SU-DHL-6 (cell line): ENCODE measurements around the gene ZNF581.

ENCODE experiments used
- H2AFZ ChIP-seq: fragments of 200-600 bp; sonication (generic); 2 replicates; pipeline ENCODE4 v1.6.1; 2014; ENCODE audit warnings: low read depth, mild to moderate bottlenecking, moderate library complexity, mixed read lengths, antibody characterized with exemption, low read length; ENCODE audit not compliant: severe bottlenecking
- H3F3A ChIP-seq: fragments of 200-600 bp; shearing (Covaris generic); 2 replicates; pipeline ENCODE4 v1.6.0; 2016; ENCODE audit warnings: antibody characterized with exemption, mild to moderate bottlenecking; ENCODE audit not compliant: insufficient read depth
- H3K27ac ChIP-seq: fragments of 200-600 bp; sonication (generic); 2 replicates; pipeline ENCODE4 v1.5.1; 2016; ENCODE audit warnings: low read depth, mild to moderate bottlenecking, low read length, moderate library complexity, mixed read lengths
- H3K27me3 ChIP-seq: fragments of 200-600 bp; sonication (generic), shearing (Covaris generic); 2 replicates; pipeline ENCODE4 v1.6.0; 2014; ENCODE audit warnings: mild to moderate bottlenecking, low read length
- H3K36me3 ChIP-seq: fragments of 200-600 bp; sonication (generic); 2 replicates; pipeline ENCODE4 v1.6.1; 2014; ENCODE audit warnings: mild to moderate bottlenecking, low read length, mixed read lengths
- H3K4me2 ChIP-seq: fragments of 300-600, 200-600 bp; shearing (Covaris generic), sonication (generic); 2 replicates; pipeline ENCODE4 v1.6.0; 2014; ENCODE audit warnings: low read length, low read depth, mild to moderate bottlenecking; ENCODE audit not compliant: poor library complexity, severe bottlenecking
- H3K4me3 ChIP-seq: fragments of 200-600 bp; sonication (generic); 2 replicates; pipeline ENCODE4 v1.5.1; 2014; ENCODE audit warnings: antibody characterized with exemption, low read length, mild to moderate bottlenecking, mixed read lengths; ENCODE audit not compliant: insufficient read depth, poor library complexity, severe bottlenecking
- H3K79me2 ChIP-seq: fragments of 200-600 bp; sonication (generic); 2 replicates; pipeline ENCODE4 v1.6.1; 2014; ENCODE audit warnings: mild to moderate bottlenecking, low read length, moderate library complexity; ENCODE audit not compliant: insufficient read depth
- H3K9ac ChIP-seq: fragments of 200-600 bp; sonication (generic); 2 replicates; pipeline ENCODE4 v1.7.0; 2014; ENCODE audit warnings: mild to moderate bottlenecking, low read length
- H3K9me2 ChIP-seq: fragments of 200-600 bp; sonication (generic); replicated peaks from 2 replicates; pipeline ENCODE4 v1.6.1; 2014; ENCODE audit warnings: low read length; ENCODE audit not compliant: insufficient read depth
- H3K9me3 ChIP-seq: fragments of 200-600 bp; sonication (generic); 2 replicates; pipeline ENCODE4 v1.6.1; 2014; ENCODE audit warnings: low read length, mixed read lengths; ENCODE audit not compliant: insufficient read depth
- H4K20me1 ChIP-seq: fragments of 200-600 bp; sonication (generic); 2 replicates; pipeline ENCODE4 v1.6.1; 2014; ENCODE audit warnings: low read depth, mild to moderate bottlenecking, antibody characterized with exemption, low read length, moderate library complexity, mixed read lengths
- CTCF ChIP-seq: fragments of 200-600 bp; sonication (generic); IDR thresholded peaks from one replicate; pipeline ENCODE4 v1.5.1; 2017; ENCODE audit warnings: antibody characterized with exemption, mild to moderate bottlenecking, low read length, moderate library complexity; ENCODE audit not compliant: insufficient read depth, poor library complexity, severe bottlenecking
- EZH2phosphoT487 ChIP-seq: fragments of 200-600 bp; sonication (generic), shearing (Covaris generic); conservative IDR thresholded peaks from 2 replicates; pipeline ENCODE4 v1.6.1; 2018; ENCODE audit warnings: mild to moderate bottlenecking, antibody characterized with exemption, low read length, moderate library complexity, mixed read lengths

ZNF581 gene

DNA sequence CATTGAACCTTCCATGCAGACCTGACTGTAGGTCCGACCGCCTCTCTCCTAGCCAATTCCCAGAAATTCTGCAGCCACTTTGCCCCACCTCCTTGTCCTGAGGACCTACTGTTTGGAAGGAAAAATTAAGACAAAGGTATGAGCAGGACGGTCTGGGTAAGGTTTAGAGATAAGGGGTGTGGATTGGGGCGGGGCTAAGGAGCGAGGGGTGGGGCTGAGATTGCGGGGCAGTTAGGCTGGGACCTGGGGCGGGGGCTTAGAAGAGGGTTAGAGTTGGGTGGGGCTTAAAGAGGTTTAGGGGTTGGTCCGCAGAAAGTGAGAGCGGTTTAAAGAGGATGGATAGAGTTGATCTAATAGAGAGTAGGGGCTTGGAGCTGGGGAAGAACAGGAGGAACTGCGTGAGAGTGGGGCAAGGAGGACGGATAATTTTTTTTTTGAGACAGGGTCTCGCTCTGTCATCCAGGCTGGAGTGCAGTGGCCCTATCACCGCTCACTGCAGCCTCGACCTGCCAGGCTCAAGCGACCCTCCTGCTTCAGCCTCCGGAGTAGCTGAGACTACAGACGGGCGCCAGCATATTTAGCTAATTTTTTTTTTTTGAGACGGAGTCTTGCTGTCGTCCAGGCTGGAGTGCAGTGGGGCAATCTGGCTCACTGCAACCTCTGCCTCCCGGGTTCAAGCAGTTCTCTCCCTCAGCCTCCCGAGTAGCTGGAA is 39.7 kb upstream of the ZNF581 start:
- H3K9me2 ChIP-seq, result no peaks in the 10 kb centered on the region
- no peak overlapping the region for H3K27ac ChIP-seq
- no peaks in the 10 kb centered on the region for H3K27me3 ChIP-seq
- TF ChIP-seq EZH2phosphoT487 (no peak), CTCF (no peak)
- no peak overlapping the region for H3K4me2 ChIP-seq
- H3K9me3 ChIP-seq, result no peaks in the 10 kb centered on the region
- peaks cover 34% of the 10 kb centered on the region for H3F3A ChIP-seq
- peaks cover 20% of the 10 kb centered on the region for H3K79me2 ChIP-seq
- no peak overlapping the region for H2AFZ ChIP-seq
- no peaks in the 10 kb centered on the region for H4K20me1 ChIP-seq
- H3K4me3 ChIP-seq, result no peak overlapping the region
- H3K9ac ChIP-seq, result no peak overlapping the region
- H3K36me3 ChIP-seq, result no peaks in the 10 kb centered on the region

DNA sequence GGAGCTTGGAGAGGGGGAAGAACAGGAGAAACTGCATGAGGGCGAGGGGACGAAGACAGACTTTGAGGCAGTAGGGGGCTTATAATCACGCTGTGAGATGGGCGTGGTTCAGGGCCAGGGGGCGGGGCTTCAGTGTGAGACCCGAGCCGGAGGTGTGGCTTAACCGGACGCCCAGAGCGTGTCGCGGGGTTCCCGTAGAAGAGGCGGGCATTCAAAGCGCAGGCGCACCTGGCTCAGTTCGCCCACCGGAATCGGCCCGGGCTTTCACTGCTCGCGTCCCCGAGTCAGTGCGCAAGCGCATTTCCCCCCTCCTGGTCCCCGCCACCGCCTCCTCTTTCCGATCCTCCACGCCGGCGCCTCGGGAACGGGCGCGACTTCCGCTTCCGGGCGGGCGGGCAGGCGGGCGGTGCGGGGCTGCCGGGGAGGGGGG is 38.2 kb upstream of the ZNF581 start:
- H3K4me2 ChIP-seq, result peak overlapping the region; percentile 86
- no peaks in the 10 kb centered on the region for H4K20me1 ChIP-seq
- no peak overlapping the region for H2AFZ ChIP-seq
- H3K36me3 ChIP-seq, result no peaks in the 10 kb centered on the region
- H3K9me2 ChIP-seq, result no peaks in the 10 kb centered on the region
- H3K27ac ChIP-seq, result peak overlapping the region; percentile 86
- H3K9me3 ChIP-seq, result no peaks in the 10 kb centered on the region
- H3K79me2 ChIP-seq, result peaks cover 22% of the 10 kb centered on the region
- TF ChIP-seq EZH2phosphoT487 (no peak), CTCF (no peak)
- H3K27me3 ChIP-seq, result no peaks in the 10 kb centered on the region
- H3K9ac ChIP-seq, result peak overlapping the region; percentile 98
- peak overlapping the region; percentile 98 for H3K4me3 ChIP-seq
- H3F3A ChIP-seq, result peaks cover 27% of the 10 kb centered on the region

- peak; percentile 60 for TF ChIP-seq CTCF
- no peak for TF ChIP-seq EZH2phosphoT487
- peak within 1 kb of the TSS; percentile 86 for H3K4me2 ChIP-seq
- H4K20me1 ChIP-seq, result no peaks in the 10 kb centered on the region
- peak within 1 kb of the TSS; percentile 86 for H3K27ac ChIP-seq
- peak within 1 kb of the TSS; percentile 98 for H3K4me3 ChIP-seq
- H3K9me3 ChIP-seq, result no peaks in the 10 kb centered on the region
- H3K36me3 ChIP-seq, result no peaks in the 10 kb centered on the region
- H3K9me2 ChIP-seq, result no peaks in the 10 kb centered on the region
- peaks cover 22% of the 10 kb centered on the region for H3K79me2 ChIP-seq
- H3F3A ChIP-seq, result peaks cover 22% of the 10 kb centered on the region
- H2AFZ ChIP-seq, result peak within 1 kb of the TSS; percentile 45
- no peaks in the 10 kb centered on the region for H3K27me3 ChIP-seq
- peak within 1 kb of the TSS; percentile 98 for H3K9ac ChIP-seq
Measured at GRCh38 chr19:55605637-55606470, 37.6 kb upstream of the ZNF581 start, which contains the start of gene ZNF865. TSS of gene ZNF865 (plus strand) at chr19:55605647. CDS start at chr19:55613619, 7,972 bp downstream.
